ENCODE results near the gene ZBTB32. TPM values are rescaled to one million over a fixed set of nuclear protein-coding genes. Genes with fewer than 3 reads are reported as not detected.

The ZBTB32 gene
- total and polyA plus RNA-seq, 7 donors: 3.1 TPM; not detected in 6

DNA sequence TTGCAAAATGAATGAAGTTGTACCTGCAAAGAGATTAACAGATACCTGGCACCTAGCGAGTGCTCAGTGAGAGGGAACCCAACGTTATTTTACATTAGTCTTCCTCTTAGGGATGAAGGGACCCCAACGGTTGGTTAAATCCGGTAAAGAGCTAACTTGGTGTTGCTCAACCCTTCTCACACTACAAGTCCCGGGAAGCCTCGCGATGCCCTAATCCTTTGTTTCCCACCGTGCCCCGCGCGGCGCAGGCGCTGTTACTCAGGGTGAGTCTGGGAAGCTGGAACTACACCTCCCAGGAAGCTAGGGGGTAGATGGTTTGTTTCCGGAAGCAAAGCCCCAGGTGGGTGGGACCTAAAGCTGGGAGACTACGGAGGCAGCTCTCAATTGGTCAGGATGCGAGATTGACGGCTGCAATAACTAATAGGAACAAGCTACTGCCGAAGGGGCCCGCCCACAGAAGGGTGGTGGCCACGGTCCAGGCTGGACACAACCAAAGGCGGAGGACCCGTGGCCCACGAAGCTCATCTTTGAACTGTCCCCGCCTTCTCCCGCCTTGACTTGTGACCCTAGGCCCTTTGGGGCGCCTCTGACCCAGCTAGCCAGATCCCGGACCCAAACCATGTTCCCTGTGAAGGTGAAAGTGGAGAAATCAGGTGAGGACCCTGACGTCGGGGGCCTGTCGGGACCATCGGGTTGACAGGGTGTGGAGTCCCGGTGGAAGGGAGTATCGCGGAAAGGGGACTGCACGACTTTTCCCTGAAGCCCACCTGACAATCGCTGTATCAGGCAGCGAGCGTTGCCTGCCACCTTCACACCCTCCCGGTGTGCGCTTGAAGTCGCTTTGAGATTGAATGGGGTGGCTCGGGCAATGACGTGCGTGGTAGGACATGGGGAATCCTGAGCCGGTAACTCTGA is 44.0 kb downstream of the ZBTB32 start, which contains the start of gene LIN37:
LIN37 (plus strand) TSS at position 471 of the 915 bp plus-strand sequence; CDS start at position 620, 149 bp downstream.
- no peaks in the 10 kb centered on the region for H3K9me3 ChIP-seq
- WGBS, 2 donors: 1% methylated on average over 45 of the region's 45 CpGs
- H3K4me1 ChIP-seq: peaks cover 0 to 48% (median 42%) of the 10 kb centered on the region in 4 donors
- intact Hi-C loops (cut with DNase I): loop anchor here (5.0 kb wide), 1 partner anchor 249 kb away; the partner anchor contains the start of gene SDHAF1
- TF ChIP-seq POLR2A (IDR thresholded peaks at IDR 0.05) (peak; percentile 88 to 91), EP300 (IDR thresholded peaks at IDR 0.05) (peak in 1 of 4 donors; percentile 66), POLR2AphosphoS5 (IDR thresholded peaks at IDR 0.05) (peak; percentile 97 to 98 (median 97))
- TF ChIP-seq, protein P1, sequence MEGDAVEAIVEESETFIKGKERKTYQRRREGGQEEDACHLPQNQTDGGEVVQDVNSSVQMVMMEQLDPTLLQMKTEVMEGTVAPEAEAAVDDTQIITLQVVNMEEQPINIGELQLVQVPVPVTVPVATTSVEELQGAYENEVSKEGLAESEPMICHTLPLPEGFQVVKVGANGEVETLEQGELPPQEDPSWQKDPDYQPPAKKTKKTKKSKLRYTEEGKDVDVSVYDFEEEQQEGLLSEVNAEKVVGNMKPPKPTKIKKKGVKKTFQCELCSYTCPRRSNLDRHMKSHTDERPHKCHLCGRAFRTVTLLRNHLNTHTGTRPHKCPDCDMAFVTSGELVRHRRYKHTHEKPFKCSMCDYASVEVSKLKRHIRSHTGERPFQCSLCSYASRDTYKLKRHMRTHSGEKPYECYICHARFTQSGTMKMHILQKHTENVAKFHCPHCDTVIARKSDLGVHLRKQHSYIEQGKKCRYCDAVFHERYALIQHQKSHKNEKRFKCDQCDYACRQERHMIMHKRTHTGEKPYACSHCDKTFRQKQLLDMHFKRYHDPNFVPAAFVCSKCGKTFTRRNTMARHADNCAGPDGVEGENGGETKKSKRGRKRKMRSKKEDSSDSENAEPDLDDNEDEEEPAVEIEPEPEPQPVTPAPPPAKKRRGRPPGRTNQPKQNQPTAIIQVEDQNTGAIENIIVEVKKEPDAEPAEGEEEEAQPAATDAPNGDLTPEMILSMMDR (IDR thresholded peaks at IDR 0.05): peak in 2 of 4 experiments; percentile 8 to 9
- H3K4me3 ChIP-seq: peak within 1 kb of the TSS; percentile 71 to 95 (median 84)
- no peaks in the 10 kb centered on the region for H3K27me3 ChIP-seq
- peak; percentile 100 for DNase-seq
- peaks cover 10 to 15% (median 13%) of the 10 kb centered on the region in 4 donors for H3K36me3 ChIP-seq
- H3K27ac ChIP-seq: peak within 1 kb of the TSS; percentile 85 to 99 (median 87)

- Histone ChIP-seq H3K36me3 (peaks cover 6 to 25% (median 24%) of the 10 kb centered on the region in 4 donors), H3K27ac (peak overlapping the region; percentile 9 to 99 (median 56)), H3K4me1 (peaks cover 0 to 55% (median 48%) of the 10 kb centered on the region in 4 donors), H3K27me3 (no peaks in the 10 kb centered on the region), H3K4me3 (no peak overlapping the region), H3K9me3 (no peaks in the 10 kb centered on the region)
- intact Hi-C loops (cut with DNase I): loop anchor here (10.0 kb wide), 1 partner anchor 305 kb away; the partner anchor contains the start of genes THAP8 and WDR62
- DNase-seq: peak; percentile 54
- 92 to 93% methylated on average over 5 of the region's 5 CpGs for WGBS, 2 donors
- TF ChIP-seq EP300 (IDR thresholded peaks at IDR 0.05): no peak
- no peak for TF ChIP-seq POLR2AphosphoS5 (IDR thresholded peaks at IDR 0.05)
- no peak for TF ChIP-seq POLR2A (IDR thresholded peaks at IDR 0.05)
- TF ChIP-seq, protein P1 (IDR thresholded peaks at IDR 0.05): no peak
Observed at GRCh38 chr19:35750167-35750566, 45.8 kb downstream of the ZBTB32 start.

DNA sequence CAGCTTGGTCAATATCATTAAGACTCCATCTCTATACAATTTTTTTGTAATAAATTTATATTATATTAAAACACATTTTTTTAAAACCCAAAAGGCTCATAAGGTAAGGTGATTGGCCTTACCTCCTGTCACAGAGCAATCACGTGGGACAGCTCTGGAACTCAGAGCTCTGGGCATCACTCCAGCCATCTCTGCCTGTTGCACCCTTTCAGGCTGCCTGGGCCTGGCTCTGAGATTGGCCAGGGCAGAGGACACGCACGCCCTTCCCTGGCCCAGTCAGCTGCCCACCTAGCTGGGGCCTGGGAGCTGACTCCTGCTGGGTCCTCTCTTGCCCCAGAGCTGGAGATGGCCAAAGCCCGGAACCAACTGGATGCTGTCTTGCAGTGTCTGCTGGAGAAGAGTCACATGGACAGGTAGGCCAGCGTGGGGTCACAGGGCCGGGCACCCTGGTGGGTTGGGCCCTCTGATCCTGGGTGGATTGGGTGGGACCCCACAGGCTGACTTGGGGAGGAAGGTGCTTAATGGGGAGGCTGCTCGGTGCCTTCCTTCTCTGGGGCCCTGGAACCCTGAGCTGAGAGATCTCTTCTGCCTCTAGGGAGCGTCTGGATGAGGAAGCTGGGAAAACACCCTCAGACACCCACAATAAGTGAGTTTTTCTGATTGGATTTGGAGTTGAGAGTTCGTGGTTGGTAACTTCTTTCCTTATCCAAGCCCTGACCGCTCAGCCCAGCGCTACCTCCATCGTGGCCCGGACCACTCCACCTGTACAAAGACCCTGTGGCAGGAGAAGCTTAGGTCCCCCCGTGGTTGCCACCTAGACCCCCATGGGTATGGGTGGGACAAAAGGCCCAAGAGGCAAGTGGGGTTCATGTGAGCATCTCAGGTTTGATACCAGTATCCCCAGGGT is 47.7 kb downstream of the ZBTB32 start:
- TF ChIP-seq POLR2AphosphoS5 (IDR thresholded peaks at IDR 0.05): peak in 1 of 4 donors; percentile 26
- TF ChIP-seq EP300 (IDR thresholded peaks at IDR 0.05): no peak
- no peak for TF ChIP-seq POLR2A (IDR thresholded peaks at IDR 0.05)
- no peaks in the 10 kb centered on the region for H3K27me3 ChIP-seq
- intact Hi-C loops (cut with DNase I): loop anchor here (10.0 kb wide), 1 partner anchor 303 kb away; the partner anchor contains the start of genes THAP8 and WDR62
- DNase-seq: peak; percentile 65
- peak overlapping the region in 2 of 4 donors; percentile 30 to 99 for H3K27ac ChIP-seq
- H3K4me1 ChIP-seq: peaks cover 0 to 61% (median 53%) of the 10 kb centered on the region in 4 donors
- H3K4me3 ChIP-seq: no peak overlapping the region
- 90 to 94% methylated on average over 14 of the region's 14 CpGs for WGBS, 2 donors
- no peaks in the 10 kb centered on the region for H3K9me3 ChIP-seq
- H3K36me3 ChIP-seq: peaks cover 6 to 25% (median 24%) of the 10 kb centered on the region in 4 donors

- H3K27ac ChIP-seq: peak overlapping the region; percentile 98 to 99 (median 99)
- no peaks in the 10 kb centered on the region for H3K9me3 ChIP-seq
- peaks cover 0 to 62% (median 55%) of the 10 kb centered on the region in 4 donors for H3K4me1 ChIP-seq
- H3K36me3 ChIP-seq: peaks cover 6 to 25% (median 24%) of the 10 kb centered on the region in 4 donors
- no peak for TF ChIP-seq POLR2AphosphoS5 (IDR thresholded peaks at IDR 0.05)
- TF ChIP-seq EP300 (IDR thresholded peaks at IDR 0.05): no peak
- TF ChIP-seq, protein P1 (IDR thresholded peaks at IDR 0.05): no peak
- TF ChIP-seq POLR2A (IDR thresholded peaks at IDR 0.05): no peak
- no peaks in the 10 kb centered on the region for H3K27me3 ChIP-seq
- H3K4me3 ChIP-seq: no peak overlapping the region
- WGBS, 2 donors: 95 to 96% methylated on average over 20 of the region's 20 CpGs
- DNase-seq: peak; percentile 64
- intact Hi-C loops (cut with DNase I): loop anchor here (10.0 kb wide), 1 partner anchor 302 kb away; the partner anchor contains the start of genes THAP8 and WDR62
Observed at GRCh38 chr19:35752746-35753350, 48.5 kb downstream of the ZBTB32 start.
